ENCODE data around the gene C16orf92.

The C16orf92 gene

GRCh38 chr16:29995911-29996765, 26.9 kb upstream of the C16orf92 start, which contains the start of gene INO80E:
TSS of gene INO80E (plus strand) at chr16:29996241. CDS start at chr16:29996311, 70 bp downstream.
- H2AFZ ChIP-seq (ENCODE audit: low read length): no peak within 1 kb of the TSS
- H3K36me3 ChIP-seq (ENCODE audit: insufficient read depth, low read length): peaks cover 50% of the 10 kb centered on the region
- H3K27ac ChIP-seq (ENCODE audit: low read depth, low read length, poor library complexity, severe bottlenecking): peak within 1 kb of the TSS; percentile 89
- H3K4me1 ChIP-seq (ENCODE audit: insufficient read depth, low read length, severe bottlenecking): peaks cover 27% of the 10 kb centered on the region
- H3K9me2 ChIP-seq (ENCODE audit: low read depth, low read length): no peaks in the 10 kb centered on the region
- no peaks in the 10 kb centered on the region for H4K20me1 ChIP-seq (ENCODE audit: insufficient read depth, low read length)
- H3F3A ChIP-seq (ENCODE audit: insufficient read depth, low read length): no peaks in the 10 kb centered on the region
- H3K4me2 ChIP-seq (ENCODE audit: low read length): peak within 1 kb of the TSS; percentile 74
- H3K27me3 ChIP-seq (ENCODE audit: insufficient read depth, low read length): no peaks in the 10 kb centered on the region
- H3K9me3 ChIP-seq (ENCODE audit: low read length): no peaks in the 10 kb centered on the region
- H3K79me2 ChIP-seq (ENCODE audit: insufficient read depth, low read length): no peaks in the 10 kb centered on the region
- H3K9ac ChIP-seq (ENCODE audit: low read length): peak within 1 kb of the TSS; percentile 84
- no peak for TF ChIP-seq EZH2 (IDR thresholded peaks at IDR 0.05; ENCODE audit: borderline replicate concordance, low read length)
- TF ChIP-seq, protein P1, sequence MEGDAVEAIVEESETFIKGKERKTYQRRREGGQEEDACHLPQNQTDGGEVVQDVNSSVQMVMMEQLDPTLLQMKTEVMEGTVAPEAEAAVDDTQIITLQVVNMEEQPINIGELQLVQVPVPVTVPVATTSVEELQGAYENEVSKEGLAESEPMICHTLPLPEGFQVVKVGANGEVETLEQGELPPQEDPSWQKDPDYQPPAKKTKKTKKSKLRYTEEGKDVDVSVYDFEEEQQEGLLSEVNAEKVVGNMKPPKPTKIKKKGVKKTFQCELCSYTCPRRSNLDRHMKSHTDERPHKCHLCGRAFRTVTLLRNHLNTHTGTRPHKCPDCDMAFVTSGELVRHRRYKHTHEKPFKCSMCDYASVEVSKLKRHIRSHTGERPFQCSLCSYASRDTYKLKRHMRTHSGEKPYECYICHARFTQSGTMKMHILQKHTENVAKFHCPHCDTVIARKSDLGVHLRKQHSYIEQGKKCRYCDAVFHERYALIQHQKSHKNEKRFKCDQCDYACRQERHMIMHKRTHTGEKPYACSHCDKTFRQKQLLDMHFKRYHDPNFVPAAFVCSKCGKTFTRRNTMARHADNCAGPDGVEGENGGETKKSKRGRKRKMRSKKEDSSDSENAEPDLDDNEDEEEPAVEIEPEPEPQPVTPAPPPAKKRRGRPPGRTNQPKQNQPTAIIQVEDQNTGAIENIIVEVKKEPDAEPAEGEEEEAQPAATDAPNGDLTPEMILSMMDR (IDR thresholded peaks at IDR 0.05; ENCODE audit: low read length): no peak
- peak within 1 kb of the TSS; percentile 84 for H3K4me3 ChIP-seq (ENCODE audit: low read depth, low read length, poor library complexity, severe bottlenecking)

DNA sequence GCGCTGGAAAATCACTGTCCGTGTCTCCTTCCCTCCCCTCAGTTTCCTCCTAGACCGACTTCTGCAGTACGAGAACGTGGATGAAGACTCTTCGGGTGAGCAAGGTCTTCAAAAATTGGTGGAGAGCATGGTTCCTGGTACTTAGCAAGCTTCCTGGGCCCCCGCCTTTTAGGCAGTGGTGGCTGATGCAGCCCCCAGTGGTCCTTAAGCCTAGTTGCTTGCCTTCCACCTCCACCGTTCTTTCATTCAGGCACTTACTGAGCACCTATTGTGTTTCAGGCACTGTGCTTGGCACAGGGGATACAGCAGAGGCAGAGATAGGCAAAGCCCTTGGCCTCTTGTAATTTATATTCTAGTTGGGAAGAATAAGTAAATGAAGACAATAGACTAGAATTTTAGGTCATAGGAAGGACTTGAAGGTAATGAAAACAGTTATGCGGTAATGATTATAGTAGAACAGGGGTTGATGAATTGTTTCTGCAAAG, 26.2 kb upstream of the C16orf92 start:
- no peaks in the 10 kb centered on the region for H3K79me2 ChIP-seq (ENCODE audit: insufficient read depth, low read length)
- H3K27ac ChIP-seq (ENCODE audit: low read depth, low read length, poor library complexity, severe bottlenecking): peak overlapping the region; percentile 45
- no peaks in the 10 kb centered on the region for H3F3A ChIP-seq (ENCODE audit: insufficient read depth, low read length)
- TF ChIP-seq EZH2 (IDR thresholded peaks at IDR 0.05; ENCODE audit: borderline replicate concordance, low read length): no peak
- TF ChIP-seq, protein P1 (IDR thresholded peaks at IDR 0.05; ENCODE audit: low read length): no peak
- no peaks in the 10 kb centered on the region for H4K20me1 ChIP-seq (ENCODE audit: insufficient read depth, low read length)
- H3K4me2 ChIP-seq (ENCODE audit: low read length): peak overlapping the region; percentile 74
- no peaks in the 10 kb centered on the region for H3K27me3 ChIP-seq (ENCODE audit: insufficient read depth, low read length)
- peaks cover 49% of the 10 kb centered on the region for H3K36me3 ChIP-seq (ENCODE audit: insufficient read depth, low read length)
- no peaks in the 10 kb centered on the region for H3K9me3 ChIP-seq (ENCODE audit: low read length)
- H3K9me2 ChIP-seq (ENCODE audit: low read depth, low read length): no peaks in the 10 kb centered on the region
- H3K4me3 ChIP-seq (ENCODE audit: low read depth, low read length, poor library complexity, severe bottlenecking): peak overlapping the region; percentile 84
- H3K4me1 ChIP-seq (ENCODE audit: insufficient read depth, low read length, severe bottlenecking): peaks cover 27% of the 10 kb centered on the region
- peak overlapping the region; percentile 84 for H3K9ac ChIP-seq (ENCODE audit: low read length)
- no peak overlapping the region for H2AFZ ChIP-seq (ENCODE audit: low read length)

DNA sequence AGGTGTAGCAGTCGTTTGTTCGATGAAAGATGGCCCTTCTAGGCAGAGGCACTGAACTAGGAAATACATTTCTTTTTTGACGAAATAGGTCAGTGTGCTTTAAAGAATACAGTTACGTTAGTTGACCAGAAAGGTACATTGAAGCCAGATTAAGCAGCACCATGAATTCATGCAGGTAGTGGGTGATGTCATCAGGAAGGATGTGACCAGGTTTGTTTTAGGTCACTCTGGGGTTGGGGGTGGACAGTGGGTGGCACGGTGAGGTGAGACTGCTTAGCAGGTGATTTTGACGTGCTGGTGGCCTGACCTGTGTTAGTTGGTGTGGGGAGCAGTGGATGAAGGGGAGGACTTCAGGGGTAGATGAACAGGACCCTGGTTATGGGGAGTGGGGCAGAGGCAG, 23.4 kb upstream of the C16orf92 start:
- no peak overlapping the region for H3K4me3 ChIP-seq (ENCODE audit: low read depth, low read length, poor library complexity, severe bottlenecking)

More for the DNA sequence above, 23.4 kb upstream of the C16orf92 start:
- no peak overlapping the region for H3K4me2 ChIP-seq (ENCODE audit: low read length)
- TF ChIP-seq, protein P1 (IDR thresholded peaks at IDR 0.05; ENCODE audit: low read length): no peak
- TF ChIP-seq EZH2 (IDR thresholded peaks at IDR 0.05; ENCODE audit: borderline replicate concordance, low read length): no peak
- peaks cover 18% of the 10 kb centered on the region for H3K4me1 ChIP-seq (ENCODE audit: insufficient read depth, low read length, severe bottlenecking)
- no peak overlapping the region for H3K9ac ChIP-seq (ENCODE audit: low read length)
- no peaks in the 10 kb centered on the region for H3K9me3 ChIP-seq (ENCODE audit: low read length)
- H2AFZ ChIP-seq (ENCODE audit: low read length): no peak overlapping the region
- no peaks in the 10 kb centered on the region for H3K79me2 ChIP-seq (ENCODE audit: insufficient read depth, low read length)
- peaks cover 38% of the 10 kb centered on the region for H3K36me3 ChIP-seq (ENCODE audit: insufficient read depth, low read length)
- H3K27ac ChIP-seq (ENCODE audit: low read depth, low read length, poor library complexity, severe bottlenecking): no peak overlapping the region
- no peaks in the 10 kb centered on the region for H3F3A ChIP-seq (ENCODE audit: insufficient read depth, low read length)
- no peaks in the 10 kb centered on the region for H3K9me2 ChIP-seq (ENCODE audit: low read depth, low read length)
- H3K27me3 ChIP-seq (ENCODE audit: insufficient read depth, low read length): no peaks in the 10 kb centered on the region
- H4K20me1 ChIP-seq (ENCODE audit: insufficient read depth, low read length): no peaks in the 10 kb centered on the region
